HEK293 (cell line): ENCODE measurements around the gene KLHL6.

Experiments
- CTCF ChIA-PET: fragments of 350-600 bp; formaldehyde crosslinking; extraction: SDS; loops from one replicate; lab custom pipeline; 2021; ENCODE audit warnings: antibody characterized with exemption; lab: Yijun Ruan, JAX
- POLR2A ChIA-PET: fragments of 300-600 bp; formaldehyde crosslinking; extraction: SDS; loops from one replicate; lab custom pipeline; 2020; ENCODE audit warnings: antibody characterized with exemption, inconsistent platforms; lab: Yijun Ruan, JAX
- H3K27ac ChIP-seq: fragments of 200-500 bp; sonication (Bioruptor generic); 2 replicates; pipeline ENCODE4 v1.5.1; 2014; ENCODE audit warnings: low read depth, low read length, control low read depth, inconsistent platforms; ENCODE audit errors: extremely low read depth
- H3K36me3 ChIP-seq, 2 experiments: fragments of 200-500 bp in 1 of 2; sonication (Bioruptor generic) in 1 of 2; 1 replicate in 1 of 2; 2 replicates in 1 of 2; pipeline ENCODE4 v1.5.1; 2014 to 2017; ENCODE audit warnings: inconsistent platforms in 2 of 2, low read length in 2 of 2; ENCODE audit not compliant: control insufficient read depth in 2 of 2, insufficient read depth in 1 of 2
- H3K4me1 ChIP-seq: fragments of 200-500 bp; sonication (Bioruptor generic); 2 replicates; pipeline ENCODE4 v1.5.1; 2014; ENCODE audit warnings: mild to moderate bottlenecking, low read length, inconsistent platforms; ENCODE audit not compliant: control insufficient read depth, insufficient read depth
- H3K4me3 ChIP-seq: 2 replicates; pipeline ENCODE4 v1.5.1; 2011; ENCODE audit warnings: low read depth, mild to moderate bottlenecking, control low read depth, low read length, moderate library complexity
- H3K9me3 ChIP-seq: fragments of 200-500 bp; sonication (Bioruptor generic); 2 replicates; pipeline ENCODE4 v1.5.1; 2014; ENCODE audit warnings: low read depth, low read length, inconsistent platforms; ENCODE audit not compliant: control insufficient read depth, insufficient read depth
- YY1 ChIP-seq: fragments of 450-650 bp; formaldehyde crosslinking; IDR thresholded peaks from 2 replicates; pipeline ENCODE4 v1.5.1; 2018; ENCODE audit warnings: missing biosample characterization, missing genetic modification characterization
- ZBTB20 ChIP-seq: fragments of 450-650 bp; formaldehyde crosslinking; IDR thresholded peaks from 2 replicates; pipeline ENCODE4 v1.5.1; 2016; ENCODE audit warnings: missing biosample characterization, missing genetic modification characterization
- ZNF114 ChIP-seq: fragments of 450-650 bp; formaldehyde crosslinking; IDR thresholded peaks from 2 replicates; pipeline ENCODE4 v1.5.0; 2017; ENCODE audit warnings: missing biosample characterization, missing genetic modification characterization
- ZNF202 ChIP-seq: fragments of 450-650 bp; formaldehyde crosslinking; IDR thresholded peaks from 2 replicates; pipeline ENCODE4 v1.5.1; 2016; ENCODE audit warnings: missing biosample characterization, missing genetic modification characterization, borderline replicate concordance
- ZNF366 ChIP-seq: fragments of 450-650 bp; formaldehyde crosslinking; conservative IDR thresholded peaks from 2 replicates; pipeline ENCODE4 v1.5.1; 2016; ENCODE audit warnings: missing biosample characterization, missing genetic modification characterization
- ZNF416 ChIP-seq: fragments of 450-650 bp; formaldehyde crosslinking; IDR thresholded peaks from 2 replicates; pipeline ENCODE4 v1.5.1; 2016; ENCODE audit warnings: missing biosample characterization, missing genetic modification characterization
- ZNF518A ChIP-seq: fragments of 450-650 bp; formaldehyde crosslinking; conservative IDR thresholded peaks from 2 replicates; pipeline ENCODE4 v1.5.1; 2016; ENCODE audit warnings: low read depth, missing biosample characterization, missing genetic modification characterization
- ZNF610 ChIP-seq: fragments of 450-650 bp; formaldehyde crosslinking; IDR thresholded peaks from 2 replicates; pipeline ENCODE4 v1.5.1; 2016; ENCODE audit warnings: missing biosample characterization, missing genetic modification characterization, borderline replicate concordance
- ZNF623 ChIP-seq: fragments of 450-650 bp; formaldehyde crosslinking; IDR thresholded peaks from 2 replicates; pipeline ENCODE4 v1.5.1; 2016; ENCODE audit warnings: missing biosample characterization, missing genetic modification characterization
- ZNF645 ChIP-seq: fragments of 450-650 bp; formaldehyde crosslinking; IDR thresholded peaks from 2 replicates; pipeline ENCODE4; 2016; ENCODE audit warnings: missing biosample characterization, missing genetic modification characterization
- ZNF76 ChIP-seq: fragments of 450-650 bp; formaldehyde crosslinking; IDR thresholded peaks from 2 replicates; pipeline ENCODE4; 2016; ENCODE audit warnings: low read depth, missing biosample characterization, missing genetic modification characterization, borderline replicate concordance
- TF ChIP-seq, protein P1 (sequence below): fragments of 450-650 bp; formaldehyde crosslinking; IDR thresholded peaks from 2 replicates; pipeline ENCODE4 v1.5.1; 2016; ENCODE audit warnings: missing biosample characterization, missing genetic modification characterization
- TF ChIP-seq, protein P2 (sequence below): fragments of 450-650 bp; IDR thresholded peaks from 2 replicates; pipeline ENCODE4 v1.5.1; 2018; ENCODE audit warnings: missing biosample characterization, missing genetic modification characterization

The KLHL6 gene

DNA sequence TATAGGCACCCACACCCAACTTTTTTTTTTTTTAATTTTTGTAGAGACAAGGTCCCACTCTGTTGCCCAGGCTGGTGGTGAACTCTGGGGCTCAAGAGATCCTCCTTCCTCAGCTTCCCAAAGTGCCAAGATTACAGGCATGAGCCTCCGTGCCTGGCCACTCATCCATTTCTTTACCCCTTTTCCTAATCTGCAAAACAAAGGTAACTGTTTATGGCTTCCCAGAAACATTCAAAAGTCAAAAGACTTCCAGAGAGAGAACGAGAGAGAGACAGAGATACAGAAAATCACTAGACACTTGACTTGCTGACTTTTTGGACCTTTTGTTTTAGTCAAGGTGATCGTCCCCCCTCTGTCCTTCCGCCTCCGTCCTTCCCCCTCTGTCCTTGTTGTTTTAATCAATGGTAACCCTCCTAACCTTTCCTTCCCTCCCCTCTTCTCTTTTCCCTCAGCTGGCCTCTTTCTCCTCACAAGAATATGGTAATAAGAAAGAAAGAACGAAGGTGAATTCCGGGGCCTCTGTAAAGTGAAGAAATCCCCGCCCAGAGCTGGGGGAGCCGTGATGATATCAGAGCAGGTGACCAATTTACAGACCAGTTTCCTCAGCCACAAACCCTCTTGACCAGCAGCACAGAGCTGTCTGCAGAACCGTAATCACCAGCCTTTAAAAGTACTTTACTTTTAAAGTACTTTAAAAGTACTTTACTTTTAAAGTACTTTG, 21.9 kb downstream of the KLHL6 start:
- ChIA-PET POLR2A (interaction anchor here (0.5 kb wide), 2 partner anchors 11 to 733 kb away, joined by 3 to 4 read pairs; no protein-coding TSS in a partner anchor), CTCF (interaction anchor here (0.6 kb wide), 1 partner anchor 450 kb away, joined by 3 read pairs; no protein-coding TSS in a partner anchor)
- no peak overlapping the region for H3K27ac ChIP-seq

DNA sequence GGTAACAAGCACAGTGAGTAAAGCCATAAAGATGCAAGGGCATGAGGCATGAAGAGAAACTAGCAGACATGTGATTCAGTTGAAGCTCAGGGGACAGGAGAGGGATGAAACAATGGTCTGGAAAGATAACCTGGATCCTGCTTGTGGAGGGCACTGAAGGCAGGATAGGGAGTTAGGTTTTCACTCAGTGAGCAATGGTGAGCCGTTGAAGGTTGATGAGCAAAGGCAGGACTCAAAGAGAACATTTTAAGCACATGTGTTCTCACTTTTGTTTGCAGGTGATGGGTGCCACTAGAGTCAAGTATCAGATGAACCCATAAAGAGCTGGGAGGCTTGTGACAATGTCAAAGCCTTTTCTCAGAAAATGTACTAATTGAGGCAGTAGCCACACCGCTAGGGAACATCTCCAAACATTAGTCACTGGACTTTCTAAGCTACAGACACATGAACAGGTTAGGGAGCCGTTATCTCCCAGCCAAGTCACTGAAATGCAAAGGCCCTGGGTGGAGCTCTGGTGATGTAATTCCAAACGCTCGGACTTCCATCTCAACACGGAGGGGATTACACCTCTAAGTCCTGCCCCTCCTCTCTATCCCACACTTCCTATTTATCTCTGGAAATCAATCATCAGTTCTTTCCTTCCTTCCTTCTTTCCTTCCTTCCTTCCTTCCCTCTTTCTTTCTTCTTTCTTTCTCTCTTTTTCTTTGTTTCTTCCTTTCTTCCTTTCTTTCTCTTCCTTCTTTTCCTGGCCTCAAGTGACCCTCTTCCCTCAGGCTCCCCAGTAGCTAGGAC, 22.7 kb downstream of the KLHL6 start:
- Histone ChIP-seq H3K27ac (no peak overlapping the region), H3K4me3 (no peak overlapping the region), H3K9me3 (no peaks in the 10 kb centered on the region), H3K4me1 (no peaks in the 10 kb centered on the region), H3K36me3 (no peaks in the 10 kb centered on the region)
- CTCF ChIA-PET: interaction anchor here (0.6 kb wide), 1 partner anchor 449 kb away, joined by 3 read pairs; no protein-coding TSS in a partner anchor
- POLR2A ChIA-PET: interaction anchor here (0.5 kb wide), 1 partner anchor 12 kb away, joined by 4 read pairs; no protein-coding TSS in a partner anchor
- TF ChIP-seq YY1 (tag by site-specific recombination) (no peak), ZNF114 (no peak), ZNF366 (peak; percentile 61), ZNF610 (tag by site-specific recombination) (no peak)
- TF ChIP-seq, protein P1, sequence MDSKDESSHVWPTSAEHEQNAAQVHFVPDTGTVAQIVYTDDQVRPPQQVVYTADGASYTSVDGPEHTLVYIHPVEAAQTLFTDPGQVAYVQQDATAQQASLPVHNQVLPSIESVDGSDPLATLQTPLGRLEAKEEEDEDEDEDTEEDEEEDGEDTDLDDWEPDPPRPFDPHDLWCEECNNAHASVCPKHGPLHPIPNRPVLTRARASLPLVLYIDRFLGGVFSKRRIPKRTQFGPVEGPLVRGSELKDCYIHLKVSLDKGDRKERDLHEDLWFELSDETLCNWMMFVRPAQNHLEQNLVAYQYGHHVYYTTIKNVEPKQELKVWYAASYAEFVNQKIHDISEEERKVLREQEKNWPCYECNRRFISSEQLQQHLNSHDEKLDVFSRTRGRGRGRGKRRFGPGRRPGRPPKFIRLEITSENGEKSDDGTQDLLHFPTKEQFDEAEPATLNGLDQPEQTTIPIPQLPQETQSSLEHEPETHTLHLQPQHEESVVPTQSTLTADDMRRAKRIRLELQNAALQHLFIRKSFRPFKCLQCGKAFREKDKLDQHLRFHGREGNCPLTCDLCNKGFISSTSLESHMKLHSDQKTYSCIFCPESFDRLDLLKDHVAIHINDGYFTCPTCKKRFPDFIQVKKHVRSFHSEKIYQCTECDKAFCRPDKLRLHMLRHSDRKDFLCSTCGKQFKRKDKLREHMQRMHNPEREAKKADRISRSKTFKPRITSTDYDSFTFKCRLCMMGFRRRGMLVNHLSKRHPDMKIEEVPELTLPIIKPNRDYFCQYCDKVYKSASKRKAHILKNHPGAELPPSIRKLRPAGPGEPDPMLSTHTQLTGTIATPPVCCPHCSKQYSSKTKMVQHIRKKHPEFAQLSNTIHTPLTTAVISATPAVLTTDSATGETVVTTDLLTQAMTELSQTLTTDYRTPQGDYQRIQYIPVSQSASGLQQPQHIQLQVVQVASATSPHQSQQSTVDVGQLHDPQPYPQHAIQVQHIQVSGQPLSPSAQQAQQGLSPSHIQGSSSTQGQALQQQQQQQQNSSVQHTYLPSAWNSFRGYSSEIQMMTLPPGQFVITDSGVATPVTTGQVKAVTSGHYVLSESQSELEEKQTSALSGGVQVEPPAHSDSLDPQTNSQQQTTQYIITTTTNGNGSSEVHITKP: no peak

More for the DNA sequence above, 21.9 kb downstream of the KLHL6 start:
- TF ChIP-seq ZNF114 (no peak), ZNF76 (no peak)
- TF ChIP-seq, all 188 proteins: peak for 0
- Histone ChIP-seq H3K36me3 (no peaks in the 10 kb centered on the region), H3K4me3 (no peak overlapping the region), H3K4me1 (no peaks in the 10 kb centered on the region), H3K9me3 (no peaks in the 10 kb centered on the region)

GRCh38 chr3:183529717-183530116, 25.8 kb downstream of the KLHL6 start:
- ChIA-PET POLR2A (no interaction called here), CTCF (no interaction called here)
- Histone ChIP-seq H3K4me1 (no peaks in the 10 kb centered on the region), H3K4me3 (no peak overlapping the region), H3K9me3 (no peaks in the 10 kb centered on the region), H3K27ac (no peak overlapping the region), H3K36me3 (no peaks in the 10 kb centered on the region)
- TF ChIP-seq, protein P2, sequence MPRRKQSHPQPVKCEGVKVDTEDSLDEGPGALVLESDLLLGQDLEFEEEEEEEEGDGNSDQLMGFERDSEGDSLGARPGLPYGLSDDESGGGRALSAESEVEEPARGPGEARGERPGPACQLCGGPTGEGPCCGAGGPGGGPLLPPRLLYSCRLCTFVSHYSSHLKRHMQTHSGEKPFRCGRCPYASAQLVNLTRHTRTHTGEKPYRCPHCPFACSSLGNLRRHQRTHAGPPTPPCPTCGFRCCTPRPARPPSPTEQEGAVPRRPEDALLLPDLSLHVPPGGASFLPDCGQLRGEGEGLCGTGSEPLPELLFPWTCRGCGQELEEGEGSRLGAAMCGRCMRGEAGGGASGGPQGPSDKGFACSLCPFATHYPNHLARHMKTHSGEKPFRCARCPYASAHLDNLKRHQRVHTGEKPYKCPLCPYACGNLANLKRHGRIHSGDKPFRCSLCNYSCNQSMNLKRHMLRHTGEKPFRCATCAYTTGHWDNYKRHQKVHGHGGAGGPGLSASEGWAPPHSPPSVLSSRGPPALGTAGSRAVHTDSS: no peak
- no peak for TF ChIP-seq ZNF645 (tag by site-specific recombination)
- no peak for TF ChIP-seq ZNF518A (tag by site-specific recombination)
- no peak for TF ChIP-seq ZNF416 (tag by site-specific recombination)
- TF ChIP-seq ZNF202 (tag by site-specific recombination): no peak
- TF ChIP-seq ZNF623: no peak
- no peak for TF ChIP-seq ZBTB20 (tag by site-specific recombination)
